Lower lobe of right lung (tissue), 2 donors: Measurements from ENCODE around the gene PRR36. TPM values are rescaled to one million over a fixed set of nuclear protein-coding genes. Genes with fewer than 3 reads are reported as not detected.

Experiments
- ATAC-seq, 2 donors: fragments of 200-7000 bp; cut with Tn5 transposase; one replicate each; pipeline ENCODE4 v1.9.1; 2020 to 2022; ENCODE audit warnings: mild to moderate bottlenecking in 2 of 2, moderate library complexity in 2 of 2
- DNase-seq: peaks from one replicate; pipeline ENCODE4 v3.0.0-alpha.2; 2020
- H3K27ac ChIP-seq: fragments of 200-600 bp; one replicate; pipeline ENCODE4 v1.8.0; 2022
- H3K27me3 ChIP-seq: fragments of 200-600 bp; one replicate; pipeline ENCODE4 v1.8.0; 2022; ENCODE audit warnings: low read depth
- H3K36me3 ChIP-seq: fragments of 200-600 bp; one replicate; pipeline ENCODE4 v1.8.0; 2022; ENCODE audit warnings: mild to moderate bottlenecking
- H3K4me1 ChIP-seq: fragments of 200-600 bp; one replicate; pipeline ENCODE4 v1.8.0; 2022
- H3K4me3 ChIP-seq: fragments of 200-600 bp; one replicate; pipeline ENCODE4 v1.8.0; 2022; ENCODE audit warnings: mild to moderate bottlenecking
- H3K9me3 ChIP-seq: fragments of 200-600 bp; one replicate; pipeline ENCODE4 v1.8.0; 2022
- CTCF ChIP-seq: fragments of 200-600 bp; IDR thresholded peaks from one replicate; pipeline ENCODE4 v1.8.0; 2022; ENCODE audit warnings: antibody characterized with exemption, mild to moderate bottlenecking
- intact Hi-C: fragments of 100-400 bp; cut with DNase I; formaldehyde crosslinking; loops from one replicate; pipeline ENCODE4 v1.11.0; 2022
- total RNA-seq: library from RNA; stranded (reverse); fragmentation: NEBNext Ultra II Directional; extraction: Animal tissue kit (Norgen Biotek cat#: 25700); gene quantifications from one replicate; pipeline ENCODE4 v1.2.1, GENCODE V29; 2021
- donor health status: DM: no; HTN: yes; CAD: no; lungs with severe emphysema.

The PRR36 gene
- total RNA-seq, 1 donor from 2014 or later: 2.5 TPM

DNA sequence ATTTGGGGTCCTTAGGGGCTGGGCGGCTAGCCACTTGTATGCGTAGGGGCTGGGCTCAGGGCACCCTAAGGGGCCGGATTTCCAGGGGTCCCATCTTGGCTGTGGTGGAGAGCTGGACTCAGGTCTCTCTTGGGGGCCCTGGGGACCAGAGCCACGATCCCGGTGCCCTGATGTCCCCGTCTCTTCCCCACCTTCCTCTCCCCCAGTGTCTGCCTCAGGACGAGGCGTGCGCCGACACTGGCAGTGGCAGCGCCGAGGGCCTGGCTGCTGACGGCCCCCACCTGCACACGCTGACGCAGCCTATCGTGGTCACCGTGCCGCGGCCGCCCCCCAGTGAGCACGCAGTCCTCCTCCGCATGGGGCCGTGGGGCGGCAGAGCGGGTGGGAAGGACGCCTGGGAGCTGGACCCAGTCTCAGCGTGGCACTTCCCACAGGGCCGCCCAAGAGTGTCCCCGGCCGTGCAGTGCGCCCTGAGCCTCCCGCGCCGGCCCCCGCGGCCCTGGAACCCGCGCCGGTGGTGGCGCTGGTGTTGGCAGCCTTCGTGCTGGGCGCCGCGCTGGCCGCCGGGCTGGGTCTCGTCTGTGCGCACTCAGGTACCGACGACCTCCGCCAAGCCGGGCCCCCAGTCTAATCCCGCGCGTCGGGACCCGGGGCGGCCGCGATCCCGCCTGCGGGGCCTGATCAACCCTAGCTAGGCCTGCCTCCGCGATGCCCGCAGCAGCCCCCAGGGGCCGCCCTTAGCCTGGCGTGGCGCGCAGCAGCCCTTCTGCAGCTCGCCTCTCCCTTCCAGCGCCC is 43.3 kb upstream of the PRR36 start:
- Histone ChIP-seq H3K9me3 (no peaks in the 10 kb centered on the region), H3K27me3 (peaks cover 45% of the 10 kb centered on the region), H3K4me1 (peaks cover 54% of the 10 kb centered on the region), H3K4me3 (peak overlapping the region; percentile 49), H3K36me3 (peaks cover 16% of the 10 kb centered on the region), H3K27ac (no peak overlapping the region)
- DNase-seq (peak; percentile 68), ATAC-seq (no peak)
- TF ChIP-seq CTCF: peak; percentile 62
- intact Hi-C loops: no loop called here

DNA sequence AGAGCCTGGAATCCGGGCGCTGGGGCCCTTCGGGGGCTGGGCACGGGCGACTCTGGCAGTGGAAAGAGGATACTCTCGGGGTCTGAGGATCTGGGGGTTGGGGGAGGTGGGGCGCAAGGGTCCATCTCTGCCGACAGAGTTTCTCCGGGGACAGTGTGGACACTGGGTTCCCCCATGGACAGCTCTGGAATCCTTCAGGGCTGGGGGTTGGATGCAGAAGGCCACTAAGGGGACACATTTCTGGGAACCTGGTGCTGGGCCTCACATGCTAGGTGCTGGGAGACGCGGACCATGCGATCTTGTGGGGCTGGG is 42.7 kb upstream of the PRR36 start:
- H3K27me3 ChIP-seq: peaks cover 45% of the 10 kb centered on the region
- peaks cover 16% of the 10 kb centered on the region for H3K36me3 ChIP-seq
- peak overlapping the region; percentile 49 for H3K4me3 ChIP-seq
- no peak overlapping the region for H3K27ac ChIP-seq
- H3K9me3 ChIP-seq: no peaks in the 10 kb centered on the region
- peaks cover 50% of the 10 kb centered on the region for H3K4me1 ChIP-seq
- intact Hi-C loops: no loop called here
- DNase-seq: no peak
- no peak for TF ChIP-seq CTCF
- ATAC-seq: no peak

DNA sequence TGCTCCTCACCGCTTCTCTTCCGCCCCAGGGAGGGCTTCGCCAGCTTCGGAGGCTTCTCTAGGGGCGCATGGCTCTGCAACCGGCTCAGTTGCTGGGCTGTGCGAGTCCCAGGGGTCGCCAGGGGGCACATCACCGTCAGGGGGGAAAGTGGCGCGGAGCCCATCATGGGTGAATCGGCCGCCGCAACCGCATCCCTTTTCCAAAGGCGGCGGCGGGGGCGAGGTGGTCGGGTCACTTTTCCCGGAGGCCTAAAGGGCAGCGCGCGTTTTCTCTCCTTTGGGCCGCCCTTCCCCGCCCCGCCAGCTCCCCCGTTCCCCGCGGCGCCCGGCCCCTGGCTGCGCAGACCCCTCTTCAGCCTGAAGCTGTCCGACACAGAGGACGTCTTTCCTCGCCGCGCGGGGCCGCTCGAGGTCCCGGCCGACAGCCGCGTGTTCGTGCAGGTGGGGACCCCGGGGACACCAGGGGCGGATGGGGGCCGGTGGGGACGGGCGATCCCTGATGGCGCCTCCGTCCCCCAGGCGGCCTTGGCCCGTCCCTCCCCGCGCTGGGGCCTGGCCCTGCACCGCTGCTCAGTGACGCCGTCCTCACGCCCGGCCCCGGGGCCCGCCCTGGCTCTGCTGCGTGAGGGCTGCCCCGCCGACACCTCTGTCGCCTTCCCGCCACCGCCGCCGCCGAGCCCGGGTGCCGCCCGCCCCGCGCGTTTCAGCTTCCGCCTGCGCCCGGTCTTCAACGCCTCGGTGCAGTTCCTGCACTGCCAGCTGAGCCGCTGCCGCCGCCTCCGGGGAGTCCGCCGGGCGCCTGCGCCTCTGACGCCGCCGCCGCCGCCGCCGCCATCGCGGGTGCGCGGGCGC is 42.1 kb upstream of the PRR36 start:
- H3K36me3 ChIP-seq: peaks cover 18% of the 10 kb centered on the region
- H3K9me3 ChIP-seq: no peaks in the 10 kb centered on the region
- H3K4me1 ChIP-seq: peaks cover 44% of the 10 kb centered on the region
- intact Hi-C loops: no loop called here
- no peak for TF ChIP-seq CTCF
- peak; percentile 67 for DNase-seq
- H3K4me3 ChIP-seq: peak overlapping the region; percentile 49
- H3K27me3 ChIP-seq: peaks cover 45% of the 10 kb centered on the region
- ATAC-seq: no peak
- no peak overlapping the region for H3K27ac ChIP-seq

GRCh38 chr19:7915250-7916102 is 41.3 kb upstream of the PRR36 start:
- Histone ChIP-seq H3K4me3 (peak overlapping the region; percentile 49), H3K9me3 (no peaks in the 10 kb centered on the region), H3K27ac (no peak overlapping the region), H3K4me1 (peaks cover 39% of the 10 kb centered on the region), H3K27me3 (peaks cover 45% of the 10 kb centered on the region), H3K36me3 (peaks cover 26% of the 10 kb centered on the region)
- DNase-seq: no peak
- ATAC-seq: no peak
- no peak for TF ChIP-seq CTCF
- intact Hi-C loops: no loop called here

DNA sequence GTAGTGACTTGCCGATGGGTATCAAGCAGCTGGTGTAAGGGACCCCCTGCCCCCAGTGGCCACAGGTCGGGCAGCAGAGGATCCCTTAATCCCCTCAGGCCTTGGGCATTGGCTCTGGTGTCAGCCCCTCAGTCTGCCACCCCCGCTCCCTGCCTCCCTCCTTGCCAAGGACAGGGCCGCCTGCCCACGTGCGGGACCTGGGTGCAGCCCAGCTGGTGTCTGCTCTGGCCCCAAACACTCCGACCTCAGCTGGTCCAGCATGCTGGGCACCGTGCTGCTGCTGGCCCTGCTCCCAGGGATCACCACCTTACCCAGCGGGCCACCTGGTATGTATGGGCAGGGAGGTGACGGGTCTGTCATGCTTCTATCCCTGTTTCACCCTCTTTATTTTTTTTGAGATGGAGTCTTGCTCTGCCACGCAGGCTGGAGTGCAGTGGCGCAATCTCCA is 40.4 kb upstream of the PRR36 start, which contains the start of gene TGFBR3L:
TSS of gene TGFBR3L (plus strand) at position 233 of the 448 bp plus-strand sequence.
- no peak for ATAC-seq
- Histone ChIP-seq H3K36me3 (peaks cover 35% of the 10 kb centered on the region), H3K27ac (no peak within 1 kb of the TSS), H3K4me3 (no peak within 1 kb of the TSS), H3K9me3 (no peaks in the 10 kb centered on the region), H3K4me1 (peaks cover 36% of the 10 kb centered on the region), H3K27me3 (peaks cover 45% of the 10 kb centered on the region)
- DNase-seq: peak; percentile 43
- intact Hi-C loops: no loop called here
- TF ChIP-seq CTCF: no peak
